HEK293T (cell line): ENCODE results near the gene C2orf68.

ENCODE experiments used
- CTCF ChIA-PET: fragments of 350-600 bp; formaldehyde crosslinking; extraction: SDS; loops from one replicate; lab custom pipeline; 2021; ENCODE audit warnings: antibody characterized with exemption, inconsistent platforms; lab: Yijun Ruan, JAX
- POLR2A ChIA-PET: fragments of 350-600 bp; formaldehyde crosslinking; extraction: SDS; loops from one replicate; lab custom pipeline; 2020; ENCODE audit warnings: antibody characterized with exemption, inconsistent platforms; lab: Yijun Ruan, JAX
- DNase-seq: peaks from one replicate; pipeline ENCODE4 v3.0.0; 2012; ENCODE audit warnings: mixed read lengths; ENCODE audit errors: extremely low spot score
- ARNT ChIP-seq: fragments of 450-650 bp; IDR thresholded peaks from 2 replicates; pipeline ENCODE4 v1.6.1; 2017; ENCODE audit warnings: mild to moderate bottlenecking
- BHLHE40 ChIP-seq: fragments of 450-650 bp; IDR thresholded peaks from 2 replicates; pipeline ENCODE4 v1.6.1; 2016; ENCODE audit warnings: mild to moderate bottlenecking, moderate library complexity, borderline replicate concordance
- CTBP1 ChIP-seq: fragments of 450-650 bp; IDR thresholded peaks from 2 replicates; pipeline ENCODE4 v1.6.1; 2016; ENCODE audit warnings: borderline replicate concordance
- ELF4 ChIP-seq: fragments of 450-650 bp; IDR thresholded peaks from 2 replicates; pipeline ENCODE4 v1.6.1; 2017; ENCODE audit warnings: antibody characterized with exemption
- FOXA1 ChIP-seq: fragments of 450-650 bp; IDR thresholded peaks from 2 replicates; pipeline ENCODE4 v1.6.1; 2016; ENCODE audit warnings: mild to moderate bottlenecking
- FOXK2 ChIP-seq: fragments of 450-650 bp; IDR thresholded peaks from 2 replicates; pipeline ENCODE4 v1.6.1; 2016; ENCODE audit warnings: mild to moderate bottlenecking
- FOXM1 ChIP-seq: fragments of 450-650 bp; IDR thresholded peaks from 2 replicates; pipeline ENCODE4 v1.6.1; 2017; ENCODE audit warnings: mild to moderate bottlenecking, borderline replicate concordance
- HDGF ChIP-seq: fragments of 450-650 bp; IDR thresholded peaks from 2 replicates; pipeline ENCODE4 v1.6.1; 2017; ENCODE audit warnings: antibody characterized with exemption, borderline replicate concordance
- L3MBTL2 ChIP-seq: fragments of 450-650 bp; conservative IDR thresholded peaks from 2 replicates; pipeline ENCODE4 v1.6.1; 2016; ENCODE audit warnings: mild to moderate bottlenecking
- LEF1 ChIP-seq: fragments of 450-650 bp; IDR thresholded peaks from 2 replicates; pipeline ENCODE4 v1.6.1; 2017; ENCODE audit warnings: mild to moderate bottlenecking, borderline replicate concordance
- NFRKB ChIP-seq: fragments of 450-650 bp; IDR thresholded peaks from 2 replicates; pipeline ENCODE4 v1.6.1; 2016; ENCODE audit warnings: mild to moderate bottlenecking, moderate library complexity
- PKNOX1 ChIP-seq: fragments of 450-650 bp; IDR thresholded peaks from 2 replicates; pipeline ENCODE4 v1.6.1; 2016
- SP1 ChIP-seq: fragments of 450-650 bp; IDR thresholded peaks from 2 replicates; pipeline ENCODE4 v1.6.1; 2017
- SUZ12 ChIP-seq: fragments of 450-650 bp; IDR thresholded peaks from 2 replicates; pipeline ENCODE4 v1.6.1; 2016; ENCODE audit warnings: mild to moderate bottlenecking
- TARDBP ChIP-seq: fragments of 450-650 bp; IDR thresholded peaks from 2 replicates; pipeline ENCODE4 v1.6.1; 2016
- ZNF384 ChIP-seq: fragments of 450-650 bp; IDR thresholded peaks from 2 replicates; pipeline ENCODE4 v1.6.1; 2016

The C2orf68 gene

GRCh38 chr2:85579266-85579935 is 32.5 kb downstream of the C2orf68 start:
- ChIA-PET CTCF (interaction anchor here (1.1 kb wide), 1 partner anchor 20 kb away, joined by 3 read pairs; no protein-coding TSS in a partner anchor), POLR2A (interaction anchor here (1.0 to 2.0 kb wide), 6 partner anchors 13 to 32 kb away, joined by 3 to 6 read pairs (median 4); partner anchors contain the start of genes C2orf68, GGCX and RNF181)
- DNase-seq: no peak

GRCh38 chr2:85578243-85579180 is 33.4 kb downstream of the C2orf68 start:
- ChIA-PET POLR2A (interaction anchor here (0.6 to 3.0 kb wide), 10 partner anchors 14 to 137 kb away, joined by 3 to 14 read pairs (median 4); partner anchors contain the start of genes C2orf68 and RNF181), CTCF (interaction anchor here (0.6 to 1.1 kb wide), 2 partner anchors 21 to 27 kb away, joined by 3 read pairs; no protein-coding TSS in a partner anchor)
- DNase-seq: no peak
- TF ChIP-seq FOXA1 (no peak), LEF1 (no peak), NFRKB (no peak), FOXM1 (no peak), HDGF (no peak), ELF4 (no peak), SUZ12 (no peak), FOXK2 (no peak), SP1 (no peak)

More at GRCh38 chr2:85579266-85579935, 32.5 kb downstream of the C2orf68 start:
- TF ChIP-seq L3MBTL2: no peak

GRCh38 chr2:85577386-85578242 is 34.3 kb downstream of the C2orf68 start, which contains the start of gene VAMP8:
Gene VAMP8 (plus strand): TSS chr2:85577586. CDS start chr2:85577647, 61 bp downstream.
- TF ChIP-seq ARNT: no peak
- no peak for TF ChIP-seq SUZ12
- TF ChIP-seq FOXM1: no peak
- no peak for TF ChIP-seq L3MBTL2
- TF ChIP-seq TARDBP: no peak
- TF ChIP-seq SP1: no peak
- TF ChIP-seq NFRKB: no peak
- no peak for TF ChIP-seq ELF4
- no peak for TF ChIP-seq FOXK2
- no peak for TF ChIP-seq FOXA1
- CTCF ChIA-PET: interaction anchor here (0.6 kb wide), 2 partner anchors 26 to 36 kb away, joined by 3 to 4 read pairs; no protein-coding TSS in a partner anchor
- POLR2A ChIA-PET: interaction anchor here (0.6 to 3.0 kb wide), 7 partner anchors 17 to 159 kb away, joined by 3 to 14 read pairs (median 4); partner anchors contain the start of genes C2orf68 and RNF181
- DNase-seq: no peak

- DNase-seq: no peak
- ChIA-PET CTCF (interaction anchor here (0.6 kb wide), 1 partner anchor 37 kb away, joined by 4 read pairs; no protein-coding TSS in a partner anchor), POLR2A (interaction anchor here (1.2 to 3.0 kb wide), 2 partner anchors 18 to 158 kb away, joined by 4 to 14 read pairs; partner anchors contain the start of gene RNF181)
- TF ChIP-seq FOXM1: no peak
- no peak for TF ChIP-seq LEF1
- TF ChIP-seq CTBP1: no peak
- TF ChIP-seq SP1: no peak
- no peak for TF ChIP-seq ELF4
- no peak for TF ChIP-seq ZNF384
- no peak for TF ChIP-seq FOXA1
- no peak for TF ChIP-seq FOXK2
- TF ChIP-seq NFRKB: no peak
- no peak for TF ChIP-seq HDGF
- TF ChIP-seq PKNOX1: no peak
- no peak for TF ChIP-seq L3MBTL2
- no peak for TF ChIP-seq ARNT
- no peak for TF ChIP-seq SUZ12
- no peak for TF ChIP-seq TARDBP
- TF ChIP-seq BHLHE40: no peak
These were observed 34.8 kb downstream of the C2orf68 start for GRCh38 chr2:85577063-85577385.

- ChIA-PET POLR2A (interaction anchor here (1.1 to 3.0 kb wide), 2 partner anchors 19 to 36 kb away, joined by 3 to 14 read pairs; partner anchors contain the start of genes C2orf68 and RNF181), CTCF (no interaction called here)
- TF ChIP-seq FOXA1 (no peak), ZNF384 (no peak), LEF1 (no peak), HDGF (no peak), ELF4 (no peak), FOXM1 (no peak), ARNT (no peak), SP1 (no peak), TARDBP (no peak), CTBP1 (no peak), FOXK2 (no peak), L3MBTL2 (no peak), NFRKB (no peak), BHLHE40 (no peak), SUZ12 (no peak), PKNOX1 (no peak)
- no peak for DNase-seq
These were observed 36.1 kb downstream of the C2orf68 start for GRCh38 chr2:85575739-85576138.
